HEK293 (cell line): Measurements from ENCODE around the gene NCOA3.

Experiments
- CTCF ChIA-PET: fragments of 350-600 bp; formaldehyde crosslinking; extraction: SDS; loops from one replicate; lab custom pipeline; 2021; ENCODE audit warnings: antibody characterized with exemption; lab: Yijun Ruan, JAX
- POLR2A ChIA-PET: fragments of 300-600 bp; formaldehyde crosslinking; extraction: SDS; loops from one replicate; lab custom pipeline; 2020; ENCODE audit warnings: antibody characterized with exemption, inconsistent platforms; lab: Yijun Ruan, JAX
- H3K27ac ChIP-seq: fragments of 200-500 bp; sonication (Bioruptor generic); 2 replicates; pipeline ENCODE4 v1.5.1; 2014; ENCODE audit warnings: low read depth, low read length, control low read depth, inconsistent platforms; ENCODE audit errors: extremely low read depth
- H3K36me3 ChIP-seq, 2 experiments: fragments of 200-500 bp in 1 of 2; sonication (Bioruptor generic) in 1 of 2; 1 replicate in 1 of 2; 2 replicates in 1 of 2; pipeline ENCODE4 v1.5.1; 2014 to 2017; ENCODE audit warnings: inconsistent platforms in 2 of 2, low read length in 2 of 2; ENCODE audit not compliant: control insufficient read depth in 2 of 2, insufficient read depth in 1 of 2
- H3K4me1 ChIP-seq: fragments of 200-500 bp; sonication (Bioruptor generic); 2 replicates; pipeline ENCODE4 v1.5.1; 2014; ENCODE audit warnings: mild to moderate bottlenecking, low read length, inconsistent platforms; ENCODE audit not compliant: control insufficient read depth, insufficient read depth
- H3K4me3 ChIP-seq: 2 replicates; pipeline ENCODE4 v1.5.1; 2011; ENCODE audit warnings: low read depth, mild to moderate bottlenecking, control low read depth, low read length, moderate library complexity
- H3K9me3 ChIP-seq: fragments of 200-500 bp; sonication (Bioruptor generic); 2 replicates; pipeline ENCODE4 v1.5.1; 2014; ENCODE audit warnings: low read depth, low read length, inconsistent platforms; ENCODE audit not compliant: control insufficient read depth, insufficient read depth
- ATF2 ChIP-seq: fragments of 450-650 bp; formaldehyde crosslinking; IDR thresholded peaks from 2 replicates; pipeline ENCODE4 v1.5.1; 2016; ENCODE audit warnings: missing biosample characterization, missing genetic modification characterization, low read depth
- KLF16 ChIP-seq: fragments of 450-650 bp; formaldehyde crosslinking; IDR thresholded peaks from 2 replicates; pipeline ENCODE4 v1.5.1; 2017; ENCODE audit warnings: missing biosample characterization, missing genetic modification characterization
- KLF7 ChIP-seq: fragments of 450-650 bp; formaldehyde crosslinking; IDR thresholded peaks from 2 replicates; pipeline ENCODE4 v1.5.1; 2016; ENCODE audit warnings: missing biosample characterization, missing genetic modification characterization, borderline replicate concordance
- KLF9 ChIP-seq: fragments of 450-650 bp; formaldehyde crosslinking; IDR thresholded peaks from 2 replicates; pipeline ENCODE4 v1.5.1; 2016; ENCODE audit warnings: missing biosample characterization, missing genetic modification characterization, low read depth
- PRDM10 ChIP-seq: fragments of 450-650 bp; formaldehyde crosslinking; IDR thresholded peaks from 2 replicates; pipeline ENCODE4 v1.5.1; 2016; ENCODE audit warnings: missing biosample characterization, missing genetic modification characterization
- SETDB1 ChIP-seq: IDR thresholded peaks from one replicate; pipeline ENCODE4 v1.6.1; 2017; ENCODE audit warnings: mild to moderate bottlenecking, low read length, moderate library complexity, mixed read lengths; ENCODE audit not compliant: insufficient read length
- ZBTB11 ChIP-seq: fragments of 450-650 bp; formaldehyde crosslinking; conservative IDR thresholded peaks from 2 replicates; pipeline ENCODE4 v1.5.1; 2016; ENCODE audit warnings: low read depth, missing biosample characterization, missing genetic modification characterization
- ZNF221 ChIP-seq: fragments of 450-650 bp; formaldehyde crosslinking; IDR thresholded peaks from 2 replicates; pipeline ENCODE4 v1.5.1; 2017; ENCODE audit warnings: missing biosample characterization, missing genetic modification characterization, borderline replicate concordance
- ZNF23 ChIP-seq: fragments of 450-650 bp; formaldehyde crosslinking; IDR thresholded peaks from 2 replicates; pipeline ENCODE4 v1.5.1; 2016; ENCODE audit warnings: missing biosample characterization, missing genetic modification characterization, borderline replicate concordance
- ZNF280D ChIP-seq: fragments of 450-650 bp; formaldehyde crosslinking; IDR thresholded peaks from 2 replicates; pipeline ENCODE4 v1.5.1; 2016; ENCODE audit warnings: missing biosample characterization, missing genetic modification characterization
- ZNF561 ChIP-seq: fragments of 450-650 bp; IDR thresholded peaks from 2 replicates; pipeline ENCODE4 v1.5.1; 2018; ENCODE audit warnings: missing biosample characterization, missing genetic modification characterization, borderline replicate concordance
- ZNF600 ChIP-seq: fragments of 450-650 bp; formaldehyde crosslinking; IDR thresholded peaks from 2 replicates; pipeline ENCODE4 v1.5.1; 2016; ENCODE audit warnings: missing biosample characterization, missing genetic modification characterization
- ZNF76 ChIP-seq: fragments of 450-650 bp; formaldehyde crosslinking; IDR thresholded peaks from 2 replicates; pipeline ENCODE4; 2016; ENCODE audit warnings: low read depth, missing biosample characterization, missing genetic modification characterization, borderline replicate concordance

Gene NCOA3

GRCh38 chr20:47453167-47453782 is 48.4 kb upstream of the NCOA3 start (continued):
- no peak for TF ChIP-seq ZBTB11 (tag by site-specific recombination)
- no peak for TF ChIP-seq ATF2
- TF ChIP-seq ZNF561, result no peak
- no peak for TF ChIP-seq ZNF76
- TF ChIP-seq ZNF23 (tag by site-specific recombination), result no peak
- TF ChIP-seq SETDB1, result peak; percentile 74
- TF ChIP-seq KLF7, result no peak
- TF ChIP-seq ZNF221 (tag by site-specific recombination), result no peak
- TF ChIP-seq KLF16 (tag by site-specific recombination), result no peak
- TF ChIP-seq ZNF600 (tag by site-specific recombination), result peak; percentile 46; the same call in 1 of the 2 replicates
- no peak for TF ChIP-seq KLF9 (tag by site-specific recombination)
- TF ChIP-seq, all 188 proteins: peak for 4

- ChIA-PET CTCF (interaction anchor here (0.7 to 1.2 kb wide), 3 partner anchors 70 to 181 kb away, joined by 3 to 7 read pairs (median 4); no protein-coding TSS in a partner anchor), POLR2A (no interaction called here)
- no peaks in the 10 kb centered on the region for H3K9me3 ChIP-seq
- TF ChIP-seq ZNF280D (tag by site-specific recombination) (no peak), PRDM10 (tag by site-specific recombination) (peak; percentile 17; the same call in 1 of the 2 replicates)
- TF ChIP-seq, all 188 proteins: peak for 1
- Histone ChIP-seq H3K4me3 (no peak overlapping the region), H3K27ac (no peak overlapping the region), H3K36me3 (no peaks in the 10 kb centered on the region), H3K4me1 (no peaks in the 10 kb centered on the region)
Observed at GRCh38 chr20:47454298-47455132, 47.2 kb upstream of the NCOA3 start.
